Breast epithelium (tissue), 3 donors: Measurements from ENCODE around the gene ADCY7.

Source experiments
- POLR2A ChIP-seq: fragments of 450-650 bp; IDR thresholded peaks from one replicate; pipeline ENCODE4 v1.6.1; 2016; ENCODE audit warnings: antibody characterized with exemption, mild to moderate bottlenecking, moderate library complexity
- POLR2AphosphoS5 ChIP-seq, 3 donors: sonication (generic); formaldehyde crosslinking; IDR thresholded peaks; one replicate each; pipeline ENCODE4 v1.6.1; 2017; ENCODE audit warnings: antibody characterized with exemption in 3 of 3
- TF ChIP-seq, protein P1 (sequence below), 3 donors: fragments of 450-650 bp; IDR thresholded peaks; one replicate each; pipeline ENCODE4 v1.5.1; 2016 to 2017; ENCODE audit warnings: antibody characterized with exemption in 3 of 3, mild to moderate bottlenecking in 3 of 3, moderate library complexity in 3 of 3

DNA sequence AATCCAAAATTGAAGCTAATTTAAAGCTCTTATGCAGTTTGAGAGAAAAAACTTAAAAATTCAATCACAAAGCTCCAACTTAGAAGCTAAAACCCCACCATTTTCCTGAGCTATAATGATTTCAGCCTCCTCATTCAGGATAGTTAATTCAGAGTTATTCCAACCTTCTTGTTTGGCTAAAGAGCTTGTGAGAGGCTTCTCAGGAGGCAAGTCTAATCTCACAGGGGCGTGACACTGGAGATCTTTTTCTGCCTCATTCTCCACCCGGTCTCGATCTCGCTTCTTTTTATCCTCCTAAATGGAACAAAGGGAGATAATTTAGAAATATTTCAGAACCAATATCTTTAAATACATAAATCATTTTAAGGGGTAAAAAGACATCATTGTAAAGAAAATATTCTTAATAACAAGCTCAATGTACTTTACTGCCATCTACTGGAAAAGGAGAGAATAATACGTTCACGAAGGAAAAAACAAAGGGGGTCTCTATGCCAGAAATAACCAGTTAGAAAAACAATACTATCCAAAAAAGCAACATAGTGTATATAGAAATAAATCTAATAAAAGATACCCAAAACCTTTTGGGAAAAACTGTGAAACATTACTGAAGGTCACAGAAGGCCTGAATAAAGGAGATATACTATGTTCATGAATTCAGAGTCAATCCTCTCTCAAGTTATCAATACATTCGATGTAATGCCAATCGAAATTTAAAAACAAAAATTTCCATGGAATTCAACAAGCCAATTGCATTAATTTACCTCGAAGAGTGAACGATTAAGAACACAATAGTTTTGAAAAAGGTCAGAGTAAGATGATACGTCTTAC is 88.5 kb downstream of the ADCY7 start:
- TF ChIP-seq, protein P1, sequence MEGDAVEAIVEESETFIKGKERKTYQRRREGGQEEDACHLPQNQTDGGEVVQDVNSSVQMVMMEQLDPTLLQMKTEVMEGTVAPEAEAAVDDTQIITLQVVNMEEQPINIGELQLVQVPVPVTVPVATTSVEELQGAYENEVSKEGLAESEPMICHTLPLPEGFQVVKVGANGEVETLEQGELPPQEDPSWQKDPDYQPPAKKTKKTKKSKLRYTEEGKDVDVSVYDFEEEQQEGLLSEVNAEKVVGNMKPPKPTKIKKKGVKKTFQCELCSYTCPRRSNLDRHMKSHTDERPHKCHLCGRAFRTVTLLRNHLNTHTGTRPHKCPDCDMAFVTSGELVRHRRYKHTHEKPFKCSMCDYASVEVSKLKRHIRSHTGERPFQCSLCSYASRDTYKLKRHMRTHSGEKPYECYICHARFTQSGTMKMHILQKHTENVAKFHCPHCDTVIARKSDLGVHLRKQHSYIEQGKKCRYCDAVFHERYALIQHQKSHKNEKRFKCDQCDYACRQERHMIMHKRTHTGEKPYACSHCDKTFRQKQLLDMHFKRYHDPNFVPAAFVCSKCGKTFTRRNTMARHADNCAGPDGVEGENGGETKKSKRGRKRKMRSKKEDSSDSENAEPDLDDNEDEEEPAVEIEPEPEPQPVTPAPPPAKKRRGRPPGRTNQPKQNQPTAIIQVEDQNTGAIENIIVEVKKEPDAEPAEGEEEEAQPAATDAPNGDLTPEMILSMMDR (IDR thresholded peaks at IDR 0.05): peak in 2 of 3 donors; percentile 36 to 45
- TF ChIP-seq POLR2AphosphoS5 (IDR thresholded peaks at IDR 0.05) (no peak), POLR2A (no peak)
